ENCODE data around the gene SLC25A41. TPM values are rescaled to one million over a fixed set of nuclear protein-coding genes. Genes with fewer than 3 reads are reported as not detected.
A peak's percentile ranks its signal among the peaks of the same experiment; 100 is the strongest.

SLC25A41 gene
- total and polyA plus RNA-seq, 2 of the 13 experiments (the other 11 are each of a cell fraction or from before 2014, with no cell fraction given) = 0.33 to 0.95 TPM

- TF ChIP-seq ZNF280B (CRISPR knock-in tag; IDR thresholded peaks at IDR 0.05; ENCODE audit: borderline replicate concordance) (peak; percentile 69; the same call in 1 of the 2 replicates), KDM6A (CRISPR knock-in tag; IDR thresholded peaks at IDR 0.05; ENCODE audit: low read depth) (no peak), NAIF1 (CRISPR knock-in tag; IDR thresholded peaks at IDR 0.05; ENCODE audit: borderline replicate concordance) (no peak), DMAP1 (CRISPR knock-in tag; IDR thresholded peaks at IDR 0.05) (no peak), IRX3 (CRISPR knock-in tag; IDR thresholded peaks at IDR 0.05; ENCODE audit: borderline replicate concordance, low read depth) (no peak), SRSF1 (optimal IDR thresholded peaks at IDR 0.05; ENCODE audit: low read depth, low read length) (no peak), ZNF224 (CRISPR knock-in tag; IDR thresholded peaks at IDR 0.05) (no peak), FOXK1 (CRISPR knock-in tag; IDR thresholded peaks at IDR 0.05; ENCODE audit: borderline replicate concordance, low read depth) (no peak), TBX3 (IDR thresholded peaks at IDR 0.05; ENCODE audit: borderline replicate concordance) (no peak), HMG20A (CRISPR knock-in tag; IDR thresholded peaks at IDR 0.05; ENCODE audit: borderline replicate concordance) (0 out of 2 replicates have a peak, but pooled peaks have one; percentile 20), FOXC1 (CRISPR knock-in tag; IDR thresholded peaks at IDR 0.05; ENCODE audit: borderline replicate concordance) (no peak), HNRNPLL (IDR thresholded peaks at IDR 0.05; ENCODE audit: low read depth, low read length, poor library complexity, severe bottlenecking) (no peak), ZMYM3 (CRISPR knock-in tag; IDR thresholded peaks at IDR 0.05) (peak; percentile 60), ZFP62 (CRISPR knock-in tag; IDR thresholded peaks at IDR 0.05) (no peak), JUNB (CRISPR knock-in tag; IDR thresholded peaks at IDR 0.05; ENCODE audit: borderline replicate concordance) (no peak), PCBP1 (IDR thresholded peaks at IDR 0.05; ENCODE audit: borderline replicate concordance, low read depth, low read length) (0 out of 2 replicates have a peak, but pooled peaks have one; percentile 27), BRD4 (CRISPR knock-in tag; IDR thresholded peaks at IDR 0.05) (no peak), ZNF780A (CRISPR knock-in tag; IDR thresholded peaks at IDR 0.05) (no peak)
- TF ChIP-seq, protein P1, sequence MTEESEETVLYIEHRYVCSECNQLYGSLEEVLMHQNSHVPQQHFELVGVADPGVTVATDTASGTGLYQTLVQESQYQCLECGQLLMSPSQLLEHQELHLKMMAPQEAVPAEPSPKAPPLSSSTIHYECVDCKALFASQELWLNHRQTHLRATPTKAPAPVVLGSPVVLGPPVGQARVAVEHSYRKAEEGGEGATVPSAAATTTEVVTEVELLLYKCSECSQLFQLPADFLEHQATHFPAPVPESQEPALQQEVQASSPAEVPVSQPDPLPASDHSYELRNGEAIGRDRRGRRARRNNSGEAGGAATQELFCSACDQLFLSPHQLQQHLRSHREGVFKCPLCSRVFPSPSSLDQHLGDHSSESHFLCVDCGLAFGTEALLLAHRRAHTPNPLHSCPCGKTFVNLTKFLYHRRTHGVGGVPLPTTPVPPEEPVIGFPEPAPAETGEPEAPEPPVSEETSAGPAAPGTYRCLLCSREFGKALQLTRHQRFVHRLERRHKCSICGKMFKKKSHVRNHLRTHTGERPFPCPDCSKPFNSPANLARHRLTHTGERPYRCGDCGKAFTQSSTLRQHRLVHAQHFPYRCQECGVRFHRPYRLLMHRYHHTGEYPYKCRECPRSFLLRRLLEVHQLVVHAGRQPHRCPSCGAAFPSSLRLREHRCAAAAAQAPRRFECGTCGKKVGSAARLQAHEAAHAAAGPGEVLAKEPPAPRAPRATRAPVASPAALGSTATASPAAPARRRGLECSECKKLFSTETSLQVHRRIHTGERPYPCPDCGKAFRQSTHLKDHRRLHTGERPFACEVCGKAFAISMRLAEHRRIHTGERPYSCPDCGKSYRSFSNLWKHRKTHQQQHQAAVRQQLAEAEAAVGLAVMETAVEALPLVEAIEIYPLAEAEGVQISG (CRISPR knock-in tag; IDR thresholded peaks at IDR 0.05) = 0 out of 2 replicates have a peak, but pooled peaks have one; percentile 25
- TF ChIP-seq, protein P2, sequence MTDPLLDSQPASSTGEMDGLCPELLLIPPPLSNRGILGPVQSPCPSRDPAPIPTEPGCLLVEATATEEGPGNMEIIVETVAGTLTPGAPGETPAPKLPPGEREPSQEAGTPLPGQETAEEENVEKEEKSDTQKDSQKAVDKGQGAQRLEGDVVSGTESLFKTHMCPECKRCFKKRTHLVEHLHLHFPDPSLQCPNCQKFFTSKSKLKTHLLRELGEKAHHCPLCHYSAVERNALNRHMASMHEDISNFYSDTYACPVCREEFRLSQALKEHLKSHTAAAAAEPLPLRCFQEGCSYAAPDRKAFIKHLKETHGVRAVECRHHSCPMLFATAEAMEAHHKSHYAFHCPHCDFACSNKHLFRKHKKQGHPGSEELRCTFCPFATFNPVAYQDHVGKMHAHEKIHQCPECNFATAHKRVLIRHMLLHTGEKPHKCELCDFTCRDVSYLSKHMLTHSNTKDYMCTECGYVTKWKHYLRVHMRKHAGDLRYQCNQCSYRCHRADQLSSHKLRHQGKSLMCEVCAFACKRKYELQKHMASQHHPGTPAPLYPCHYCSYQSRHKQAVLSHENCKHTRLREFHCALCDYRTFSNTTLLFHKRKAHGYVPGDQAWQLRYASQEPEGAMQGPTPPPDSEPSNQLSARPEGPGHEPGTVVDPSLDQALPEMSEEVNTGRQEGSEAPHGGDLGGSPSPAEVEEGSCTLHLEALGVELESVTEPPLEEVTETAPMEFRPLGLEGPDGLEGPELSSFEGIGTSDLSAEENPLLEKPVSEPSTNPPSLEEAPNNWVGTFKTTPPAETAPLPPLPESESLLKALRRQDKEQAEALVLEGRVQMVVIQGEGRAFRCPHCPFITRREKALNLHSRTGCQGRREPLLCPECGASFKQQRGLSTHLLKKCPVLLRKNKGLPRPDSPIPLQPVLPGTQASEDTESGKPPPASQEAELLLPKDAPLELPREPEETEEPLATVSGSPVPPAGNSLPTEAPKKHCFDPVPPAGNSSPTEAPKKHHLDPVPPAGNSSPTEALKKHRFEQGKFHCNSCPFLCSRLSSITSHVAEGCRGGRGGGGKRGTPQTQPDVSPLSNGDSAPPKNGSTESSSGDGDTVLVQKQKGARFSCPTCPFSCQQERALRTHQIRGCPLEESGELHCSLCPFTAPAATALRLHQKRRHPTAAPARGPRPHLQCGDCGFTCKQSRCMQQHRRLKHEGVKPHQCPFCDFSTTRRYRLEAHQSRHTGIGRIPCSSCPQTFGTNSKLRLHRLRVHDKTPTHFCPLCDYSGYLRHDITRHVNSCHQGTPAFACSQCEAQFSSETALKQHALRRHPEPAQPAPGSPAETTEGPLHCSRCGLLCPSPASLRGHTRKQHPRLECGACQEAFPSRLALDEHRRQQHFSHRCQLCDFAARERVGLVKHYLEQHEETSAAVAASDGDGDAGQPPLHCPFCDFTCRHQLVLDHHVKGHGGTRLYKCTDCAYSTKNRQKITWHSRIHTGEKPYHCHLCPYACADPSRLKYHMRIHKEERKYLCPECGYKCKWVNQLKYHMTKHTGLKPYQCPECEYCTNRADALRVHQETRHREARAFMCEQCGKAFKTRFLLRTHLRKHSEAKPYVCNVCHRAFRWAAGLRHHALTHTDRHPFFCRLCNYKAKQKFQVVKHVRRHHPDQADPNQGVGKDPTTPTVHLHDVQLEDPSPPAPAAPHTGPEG (CRISPR knock-in tag; IDR thresholded peaks at IDR 0.05) = peak; percentile 78; the same call in 1 of the 2 replicates
These were observed 48.2 kb upstream of the SLC25A41 start, which contains the start of gene DENND1C (continued) for GRCh38 chr19:6481541-6482342.

Measured in HepG2 (cell line).